Psoas muscle (tissue), 8 donors: ENCODE results near the gene ANAPC5. TPM values are rescaled to one million over a fixed set of nuclear protein-coding genes. Genes with fewer than 3 reads are reported as not detected.

Source experiments
- ATAC-seq, 4 donors: fragments of 200-7000 bp; cut with Tn5 transposase; one replicate each; pipeline ENCODE4 v1.9.1; 2020; ENCODE audit warnings: moderate library complexity in 3 of 4, mild to moderate bottlenecking in 2 of 4
- DNase-seq, 2 donors: peaks; one replicate each; pipeline ENCODE4 v3.0.0-alpha.2; 2020
- H3K27ac ChIP-seq: fragments of 200-600 bp; one replicate; pipeline ENCODE4 v1.8.0; 2022
- H3K27me3 ChIP-seq, 3 donors: fragments of 200-600 bp in 1 of 3; one replicate each; pipeline versions ENCODE4 v1.6.1 to v1.8.0; 2013 to 2022; ENCODE audit warnings: low read length in 2 of 3, mild to moderate bottlenecking in 2 of 3, moderate library complexity in 1 of 3; ENCODE audit not compliant: insufficient read depth in 3 of 3
- H3K36me3 ChIP-seq, 2 donors: fragments of 200-600 bp in 1 of 2; one replicate each; pipeline versions ENCODE4 v1.6.1 to v1.8.0; 2013 to 2022; ENCODE audit warnings: low read depth in 1 of 2, mild to moderate bottlenecking in 1 of 2, moderate library complexity in 1 of 2; ENCODE audit not compliant: insufficient read depth in 1 of 2
- H3K4me1 ChIP-seq: fragments of 200-600 bp; one replicate; pipeline ENCODE4 v1.8.0; 2022
- H3K4me3 ChIP-seq: fragments of 200-600 bp; one replicate; pipeline ENCODE4 v1.8.0; 2022; ENCODE audit warnings: mild to moderate bottlenecking
- H3K9me3 ChIP-seq: fragments of 200-600 bp; one replicate; pipeline ENCODE4 v1.8.0; 2022
- CTCF ChIP-seq: fragments of 200-600 bp; IDR thresholded peaks from one replicate; pipeline ENCODE4 v1.8.0; 2022; ENCODE audit warnings: antibody characterized with exemption
- whole genome bisulfite sequencing, 3 donors: extraction: QIAGEN DNeasy Blood & Tissue Kit; methylation state at CpG; one replicate each; pipeline versions ENCODE4 v1.1.6 to v1.1.7; 2013; 5-methylcytosine and 5-hydroxymethylcytosine counted together
- intact Hi-C, 2 donors: fragments of 100-400 bp; cut with DNase I; formaldehyde crosslinking; loops; one replicate each; pipeline versions ENCODE4 v1.11.0 to v1.14.2; 2022
- long read RNA-seq, 2 donors: library from polyadenylated mRNA; unstranded; transcript quantifications; one replicate each; pipeline ENCODE4 v2.0.0, GENCODE V29; 2021
- polyA plus RNA-seq, 3 donors: library from polyadenylated mRNA; stranded (reverse); fragments of 200-250 nt; gene quantifications; one replicate each; pipeline ENCODE4 v1.2.3, GENCODE V29; 2013
- total RNA-seq, 4 donors: library from RNA; stranded (reverse); fragmentation: NEBNext Ultra II Directional in 2 of 4; extraction: Animal tissue kit (Norgen Biotek cat#: 25700) in 2 of 4; gene quantifications; one replicate each; pipeline versions ENCODE4 v1.2.1 to v1.2.4, GENCODE V29; 2021 to 2023
- donor health status: healthy with polysubstance abuse.
- donor health status: DM: no; HTN: no; CAD: no; lungs with moderate emphysema.
- donor health status: Bipolar disorder and iron deficiency.
- donor health status: healthy.
- donor health status: DM: yes; HTN: yes; CAD: no.
- donor health status: DM: no; HTN: no; CAD: no.
- donor health status: DM: no; HTN: no; CAD: no.
- donor health status: DM: yes; HTN: yes; CAD: no.

Gene ANAPC5
- total RNA-seq = 10 to 100 TPM; 59.1 to 80.3 (median 71.6) TPM
- 100 to 1,000 TPM in 1 of 3 donors, 10 to 100 TPM in 2; 47.1 to 120 (median 48.7) TPM for polyA plus RNA-seq
- long read RNA-seq, donor 1, transcript ANAPC5-218 (17 exons, 2,400 nt) = minor isoform, 18 of 109 reads
- long read RNA-seq, donor 1, transcript ANAPC5-201 (17 exons, 2,513 nt) = major isoform, 74 of 109 reads
- long read RNA-seq, donor 1, partial matches to known transcripts = 10 of 109 reads
- long read RNA-seq, donor 1, other reads (novel, unspliced or antisense) = 7 of 109 reads
- long read RNA-seq, donor 2, transcript ANAPC5-218 (17 exons, 2,400 nt) = minor isoform, 40 of 184 reads
- long read RNA-seq, donor 2, transcript ANAPC5-201 (17 exons, 2,513 nt) = major isoform, 119 of 184 reads
- long read RNA-seq, donor 2, partial matches to known transcripts = 14 of 184 reads
- long read RNA-seq, donor 2, other reads (novel, unspliced or antisense) = 10 of 184 reads

GRCh38 chr12:121351820-121352681 lies at the start of gene ANAPC5:
ANAPC5 (minus strand) TSS chr12:121352411; CDS start chr12:121352340, 71 bp downstream.
- peak within 1 kb of the TSS; percentile 83 for H3K4me3 ChIP-seq
- intact Hi-C loops = loop anchor here (2.0 to 5.0 kb wide), 3 partner anchors 45 to 55 kb away; partner anchors contain the start of genes CAMKK2 (in 1 of the 2) and RNF34 (in 1 of the 2)
- no peaks in the 10 kb centered on the region for H3K27me3 ChIP-seq
- H3K4me1 ChIP-seq = peaks cover 23% of the 10 kb centered on the region
- peak; percentile 94 to 97 for DNase-seq
- 0% methylated on average over 49 of the region's 49 CpGs for WGBS, 3 donors
- no peaks in the 10 kb centered on the region for H3K9me3 ChIP-seq
- peak within 1 kb of the TSS; percentile 86 for H3K27ac ChIP-seq
- ATAC-seq = peak; percentile 99 to 100 (median 100)
- peaks cover 0 to 16% of the 10 kb centered on the region in 2 donors for H3K36me3 ChIP-seq
- no peak for TF ChIP-seq CTCF

- no peaks in the 10 kb centered on the region for H3K9me3 ChIP-seq
- H3K27me3 ChIP-seq = no peaks in the 10 kb centered on the region
- no peak for TF ChIP-seq CTCF
- H3K4me1 ChIP-seq = peaks cover 47% of the 10 kb centered on the region
- intact Hi-C loops = loop anchor here in 1 of 2 donors (2.0 kb wide), 1 partner anchor 48 kb away; the partner anchor contains the start of gene ANAPC5
- DNase-seq (peak; percentile 53 to 69), ATAC-seq (peak; percentile 54 to 73 (median 60))
- H3K27ac ChIP-seq = peak overlapping the region; percentile 99
- 1 to 2% (median 1%) methylated on average over 40 to 48 of the region's 48 CpGs for WGBS, 3 donors
- H3K36me3 ChIP-seq = peaks cover 3 to 16% of the 10 kb centered on the region in 2 donors
- peak overlapping the region; percentile 97 for H3K4me3 ChIP-seq
Observed at GRCh38 chr12:121400332-121401139, 48.3 kb upstream of the ANAPC5 start.

DNA sequence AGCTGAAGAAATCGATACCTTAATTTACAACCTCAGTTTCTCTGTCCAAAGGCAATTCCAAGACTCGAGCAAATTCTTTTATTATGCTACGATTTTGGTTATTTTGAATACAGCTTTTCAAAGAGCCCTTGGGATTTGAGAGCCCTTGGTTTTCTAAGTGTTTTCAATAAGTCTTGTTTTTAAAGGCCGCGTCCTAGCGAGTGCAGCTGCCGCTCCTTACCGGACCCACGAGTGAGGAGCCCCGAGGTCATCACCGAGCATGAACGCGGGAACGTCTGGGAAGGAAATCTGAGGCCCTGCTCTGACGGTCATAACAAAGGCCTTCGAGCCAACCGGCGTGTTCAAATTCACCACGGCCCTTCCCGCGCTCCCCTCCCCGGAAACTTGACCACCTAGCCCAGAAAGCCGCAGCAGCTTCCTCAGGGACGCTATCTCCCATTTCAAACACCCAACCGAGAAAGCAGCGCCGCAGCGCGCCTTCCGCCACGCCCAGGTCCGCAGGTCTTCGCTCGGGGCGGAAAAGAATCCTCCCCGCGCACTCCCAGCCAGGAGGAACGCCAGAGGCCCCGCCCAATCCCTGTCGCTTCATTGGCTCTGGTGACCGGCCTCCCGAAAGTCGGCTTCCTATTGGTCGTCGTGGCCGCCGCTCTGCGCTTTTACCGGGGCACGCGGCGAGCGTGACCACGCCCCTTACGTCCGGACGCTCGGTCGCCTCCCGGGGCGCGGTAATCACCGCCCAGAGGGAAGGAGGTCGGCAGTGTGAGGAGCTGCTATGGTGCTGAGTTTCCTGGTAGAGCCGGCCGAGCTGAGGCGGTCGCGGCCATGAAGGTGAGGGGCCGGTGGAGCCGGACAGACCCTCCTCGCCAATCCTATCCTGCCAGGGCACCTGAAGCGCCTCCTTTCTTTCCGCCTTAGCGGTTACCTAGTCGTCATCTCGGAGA lies 47.5 kb upstream of the ANAPC5 start, which contains the start of gene RNF34:
Gene RNF34 (plus strand): TSS at position 728 of the 941 bp plus-strand sequence. CDS start 95 bp downstream, at position 823.
- DNase-seq (peak; percentile 99 to 100), ATAC-seq (peak; percentile 96 to 99 (median 98))
- Histone ChIP-seq H3K4me3 (peak within 1 kb of the TSS; percentile 97), H3K4me1 (peaks cover 41% of the 10 kb centered on the region), H3K9me3 (no peaks in the 10 kb centered on the region), H3K36me3 (peaks cover 0 to 9% of the 10 kb centered on the region in 2 donors), H3K27ac (peak within 1 kb of the TSS; percentile 99), H3K27me3 (no peaks in the 10 kb centered on the region)
- WGBS, 3 donors = 0 to 1% (median 0%) methylated on average over 75 to 77 of the region's 77 CpGs
- TF ChIP-seq CTCF = no peak
- intact Hi-C loops = loop anchor here (2.0 to 5.0 kb wide), 2 partner anchors 47 kb away; partner anchors contain the start of gene ANAPC5 (in 2 of the 2)
